ENCODE results near the gene RAB40A. TPM values are rescaled to one million over a fixed set of nuclear protein-coding genes. Genes with fewer than 3 reads are reported as not detected.
"Not testable (repeated sequence)": the region's sequence is repeated elsewhere in the genome, so short reads cannot be mapped to it uniquely, and the experiment has no call there.

The RAB40A gene
- total RNA-seq, 1 donor from 2014 or later, result 0.16 TPM

DNA sequence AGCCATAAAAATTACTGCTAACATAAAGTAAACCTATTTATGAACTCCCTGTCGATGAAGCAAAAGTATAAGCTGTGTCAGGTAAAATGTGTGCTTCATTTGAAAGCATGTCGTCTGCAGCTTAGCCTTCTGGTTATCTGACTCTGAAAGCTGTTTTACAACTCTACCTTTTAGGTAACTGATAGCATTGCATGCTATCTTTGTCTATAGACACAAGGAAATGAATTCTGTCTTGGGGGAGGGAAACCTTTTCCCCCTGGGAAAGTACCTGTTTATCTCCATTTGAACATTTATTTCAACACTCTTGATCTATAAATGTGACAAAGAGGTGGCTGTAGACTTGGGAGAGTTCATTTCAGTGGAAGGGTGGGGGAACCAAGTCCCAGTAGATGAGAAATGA lies 51.4 kb downstream of the RAB40A start:
- Mint-ChIP-seq H3K27ac (no peak overlapping the region), H3K4me3 (no peak overlapping the region), H3K4me1 (peaks cover 7% of the 10 kb centered on the region), H3K27me3 (no peaks in the 10 kb centered on the region), H3K36me3 (ENCODE audit: low read depth) (no peaks in the 10 kb centered on the region), H3K9me3 (no peaks in the 10 kb centered on the region)
- no peak for DNase-seq
- intact Hi-C loops (cut with micrococcal nuclease), result no loop called here

DNA sequence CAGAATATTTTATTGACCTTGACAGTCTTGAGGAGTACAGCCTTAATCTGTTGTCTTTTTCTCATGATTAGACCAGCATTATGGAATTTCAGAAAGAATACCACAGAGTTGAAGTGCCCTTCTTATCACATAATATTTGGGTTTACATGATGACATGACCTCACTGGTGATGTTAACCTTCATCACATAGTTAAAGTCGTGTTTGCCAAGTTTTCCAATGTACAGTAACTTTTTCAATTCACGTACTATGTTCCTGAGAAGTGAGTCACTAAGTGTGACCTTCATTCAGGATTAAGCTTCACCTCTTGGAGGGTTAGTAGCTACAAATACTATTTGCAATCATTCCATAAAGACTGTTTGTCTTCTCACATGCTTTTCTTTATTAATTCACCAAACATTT lies 52.1 kb downstream of the RAB40A start:
- DNase-seq, result no peak
- Mint-ChIP-seq H3K27ac (no peak overlapping the region), H3K36me3 (ENCODE audit: low read depth) (no peaks in the 10 kb centered on the region), H3K4me3 (no peak overlapping the region), H3K27me3 (no peaks in the 10 kb centered on the region), H3K4me1 (peaks cover 7% of the 10 kb centered on the region), H3K9me3 (no peaks in the 10 kb centered on the region)
- intact Hi-C loops (cut with micrococcal nuclease), result no loop called here

DNA sequence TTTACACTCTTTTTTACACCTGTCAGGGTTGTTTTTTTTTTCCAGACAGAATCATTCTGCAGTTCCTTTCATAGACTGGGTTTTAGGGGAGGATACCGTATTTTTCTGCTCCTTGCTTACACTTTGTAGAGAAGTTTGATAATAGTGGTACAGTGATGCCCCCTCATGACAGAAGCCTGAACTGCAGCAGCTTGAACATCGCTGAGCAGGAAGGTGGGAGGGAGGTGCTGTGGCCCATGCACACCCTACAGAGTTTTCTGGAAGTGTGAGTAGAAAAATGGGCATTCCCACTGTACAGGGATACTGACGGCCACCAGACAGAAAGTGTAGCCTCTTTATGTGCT lies 54.5 kb downstream of the RAB40A start:
- H3K36me3 Mint-ChIP-seq (ENCODE audit: low read depth), result no peaks in the 10 kb centered on the region

DNA sequence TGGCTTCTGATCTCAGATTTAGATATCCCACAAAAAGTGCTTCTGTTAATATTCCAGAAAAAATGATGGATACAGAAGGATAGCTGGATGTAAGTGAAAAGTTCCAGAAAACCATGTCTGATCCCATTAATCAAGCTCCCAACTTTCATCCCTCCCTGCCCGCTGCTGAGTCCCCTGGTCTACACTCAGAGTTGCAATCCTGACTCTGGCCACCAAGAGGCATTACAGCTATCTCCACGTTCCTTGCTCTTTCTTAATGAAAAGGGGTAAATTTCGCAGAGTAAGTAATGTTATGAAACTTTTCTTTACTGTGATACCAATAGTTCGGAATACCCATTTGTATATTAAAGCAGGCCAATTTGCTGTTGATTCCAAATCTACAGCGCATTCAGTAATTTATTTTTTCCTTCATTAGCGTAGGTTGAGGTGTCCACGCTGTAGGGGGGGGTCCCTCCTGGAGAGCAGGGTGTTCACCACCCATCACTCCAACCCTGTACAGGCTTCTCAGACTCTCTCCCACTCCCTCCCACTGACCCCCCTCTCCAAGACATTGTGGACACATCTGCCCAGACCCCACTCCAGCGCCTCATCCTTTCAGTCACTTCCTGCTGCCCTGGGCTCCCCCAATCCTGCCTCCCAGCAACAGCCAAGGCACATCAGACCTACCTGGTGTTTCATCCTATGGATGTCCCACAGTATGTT lies 55.1 kb downstream of the RAB40A start:
- H3K4me1 Mint-ChIP-seq, result peaks cover 12% of the 10 kb centered on the region
- no peaks in the 10 kb centered on the region for H3K9me3 Mint-ChIP-seq
- peak overlapping the region; percentile 20 for H3K27ac Mint-ChIP-seq
- intact Hi-C loops (cut with micrococcal nuclease), result loop anchor here (1.0 to 2.0 kb wide), 3 partner anchors 121 to 513 kb away; no protein-coding TSS in a partner anchor
- H3K4me3 Mint-ChIP-seq, result peak overlapping the region; percentile 92
- peak; percentile 70 for DNase-seq
- no peaks in the 10 kb centered on the region for H3K36me3 Mint-ChIP-seq (ENCODE audit: low read depth)
- H3K27me3 Mint-ChIP-seq, result no peaks in the 10 kb centered on the region

More for the DNA sequence above, 54.5 kb downstream of the RAB40A start:
- intact Hi-C loops (cut with micrococcal nuclease), result loop anchor here (1.0 to 2.0 kb wide), 3 partner anchors 121 to 514 kb away; no protein-coding TSS in a partner anchor
- Mint-ChIP-seq H3K27me3 (no peaks in the 10 kb centered on the region), H3K9me3 (no peaks in the 10 kb centered on the region), H3K27ac (no peak overlapping the region), H3K4me3 (peak overlapping the region; percentile 92), H3K4me1 (peaks cover 8% of the 10 kb centered on the region)
- DNase-seq, result peak; percentile 92

DNA sequence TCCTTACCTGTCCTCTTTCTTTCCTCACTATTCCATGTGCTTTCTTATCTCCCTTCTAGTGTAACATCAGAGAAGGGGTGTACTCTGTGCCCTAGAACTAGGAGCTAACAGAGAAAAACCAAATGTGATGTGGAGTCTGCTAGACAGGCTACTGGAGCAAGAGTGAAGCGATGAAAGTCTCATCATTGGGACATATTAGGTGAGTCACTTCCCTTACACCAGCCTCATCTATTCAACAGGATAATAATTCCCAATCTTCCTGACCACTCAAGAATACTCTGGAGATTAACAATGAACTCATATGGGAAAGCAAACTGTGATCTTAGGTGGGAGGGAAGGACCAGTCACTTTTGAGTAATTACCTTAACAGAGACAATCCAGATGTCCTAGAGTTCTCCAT lies 58.1 kb downstream of the RAB40A start:
- H3K4me1 Mint-ChIP-seq, result peaks cover 14% of the 10 kb centered on the region
- H3K36me3 Mint-ChIP-seq (ENCODE audit: low read depth), result no peaks in the 10 kb centered on the region
- no peaks in the 10 kb centered on the region for H3K27me3 Mint-ChIP-seq
- no peak for DNase-seq
- H3K9me3 Mint-ChIP-seq, result no peaks in the 10 kb centered on the region
- no peak overlapping the region for H3K27ac Mint-ChIP-seq
- no peak overlapping the region for H3K4me3 Mint-ChIP-seq
- intact Hi-C loops (cut with micrococcal nuclease), result no loop called here

DNA sequence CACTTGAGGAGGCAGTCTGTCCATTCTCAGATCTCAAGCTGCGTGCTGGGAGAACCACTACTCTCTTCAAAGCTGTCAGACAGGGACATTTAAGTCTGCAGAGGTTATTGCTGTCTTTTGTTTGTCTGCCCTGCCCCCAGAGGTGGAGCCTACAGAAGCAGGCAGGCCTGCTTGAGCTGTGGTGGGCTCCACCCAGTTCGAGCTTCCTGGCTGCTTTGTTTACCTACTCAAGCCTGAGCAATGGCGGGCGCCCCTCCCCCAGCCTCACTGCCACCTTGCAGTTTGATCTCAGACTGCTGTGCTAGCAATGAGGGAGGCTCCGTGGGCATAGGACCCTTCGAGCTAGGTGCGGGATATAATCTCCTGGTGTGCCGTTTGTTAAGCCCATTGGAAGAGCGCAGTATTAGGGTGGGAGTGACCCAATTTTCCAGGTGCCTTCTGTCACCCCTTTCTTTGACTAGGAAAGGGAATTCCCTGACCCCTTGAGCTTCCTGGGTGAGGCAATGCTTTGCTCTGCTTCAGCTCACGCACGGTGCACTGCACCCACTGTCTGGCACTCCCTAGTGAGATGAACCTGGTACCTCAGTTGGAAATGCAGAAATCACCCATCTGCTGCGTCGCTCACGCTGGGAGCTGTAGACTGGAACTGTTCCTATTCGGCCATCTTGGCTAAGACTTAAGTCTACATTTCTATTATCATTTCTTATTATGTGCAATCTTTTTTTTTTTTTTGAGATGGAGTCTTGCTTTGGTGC lies 59.1 kb downstream of the RAB40A start:
- H3K36me3 Mint-ChIP-seq (ENCODE audit: low read depth); H3K27ac Mint-ChIP-seq; H3K9me3 Mint-ChIP-seq; intact Hi-C loops (cut with micrococcal nuclease); H3K27me3 Mint-ChIP-seq: not testable (repeated sequence)
- Mint-ChIP-seq H3K4me3 (peak overlapping the region; percentile 40), H3K4me1 (peaks cover 14% of the 10 kb centered on the region)
- DNase-seq, result peak; percentile 81

DNA sequence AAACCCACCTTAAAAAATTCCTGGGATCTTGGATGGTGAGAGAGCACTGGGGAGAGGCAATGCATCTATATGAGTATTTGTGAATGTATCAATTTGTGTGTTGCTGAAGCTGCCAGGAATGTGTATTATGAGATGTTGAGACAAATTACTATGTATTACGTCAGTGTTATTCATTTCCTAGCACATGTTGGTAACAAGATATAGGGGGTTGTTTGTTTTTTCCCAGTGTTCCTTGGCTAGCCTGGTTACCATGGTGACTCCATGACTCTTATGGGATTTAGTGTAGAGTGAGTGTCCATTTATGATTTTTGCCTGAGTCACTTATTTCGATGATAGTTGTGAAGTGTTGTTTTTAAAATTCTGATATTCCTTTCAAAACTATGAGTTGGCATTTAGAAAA lies 65.6 kb downstream of the RAB40A start:
- no peak overlapping the region for H3K4me3 Mint-ChIP-seq

More for the DNA sequence above, 65.6 kb downstream of the RAB40A start:
- intact Hi-C loops (cut with micrococcal nuclease), result no loop called here
- H3K4me1 Mint-ChIP-seq, result no peaks in the 10 kb centered on the region
- H3K36me3 Mint-ChIP-seq (ENCODE audit: low read depth), result no peaks in the 10 kb centered on the region
- no peak for DNase-seq
- H3K27me3 Mint-ChIP-seq, result no peaks in the 10 kb centered on the region
- no peak overlapping the region for H3K27ac Mint-ChIP-seq
- no peaks in the 10 kb centered on the region for H3K9me3 Mint-ChIP-seq

Other genes starting within 250 kb of the RAB40A start
- not detected in 2 replicates for gene TCEAL5, start 242.7 kb downstream of the RAB40A start, total RNA-seq
- gene BEX2, start 208.5 kb downstream of the RAB40A start, total RNA-seq, result 3.4 and 3.6 TPM in 2 replicates
- not detected in 2 replicates for gene TCEAL7, start 189.2 kb downstream of the RAB40A start, total RNA-seq
- gene TCEAL9, start 163.0 kb downstream of the RAB40A start, total RNA-seq, result 0.37 and 0.38 TPM in 2 replicates
- 3.3 and 4.5 TPM in 2 replicates for gene BEX3, start 143.0 kb downstream of the RAB40A start, total RNA-seq
- gene TCEAL4, start 66.0 kb upstream of the RAB40A start, total RNA-seq, result 3.7 and 4.4 TPM in 2 replicates
- gene TCEAL3, start 88.5 kb upstream of the RAB40A start, total RNA-seq, result 0.37 and 0.59 TPM in 2 replicates
- gene TCEAL1, start 109.5 kb upstream of the RAB40A start, total RNA-seq, result 3.2 and 3.8 TPM in 2 replicates
- gene MORF4L2, start 167.2 kb upstream of the RAB40A start, total RNA-seq, result 253 and 262 TPM in 2 replicates
- not detected in 2 replicates for gene TMEM31, start 191.4 kb upstream of the RAB40A start, total RNA-seq